Cardiac muscle cell (in vitro differentiated cells and primary cell): ENCODE measurements around the gene HTR1E. TPM values are rescaled to one million over a fixed set of nuclear protein-coding genes. Genes with fewer than 3 reads are reported as not detected.

Experiments used
- DNase-seq, 2 donors: peaks; one replicate each; pipeline versions ENCODE4 v3.0.0 to v3.0.0-alpha.2; 2010 to 2017; ENCODE audit warnings: low read depth in 1 of 2, low spot score in 1 of 2
- H3K27ac ChIP-seq: fragments of 200-600 bp; sonication (generic); 2 replicates; pipeline ENCODE4 v1.5.1; 2016
- H3K27me3 ChIP-seq: fragments of 200-600 bp; sonication (generic); 2 replicates; pipeline ENCODE4 v1.6.0; 2016; ENCODE audit warnings: control low read depth
- H3K36me3 ChIP-seq: fragments of 200-600 bp; sonication (generic); 2 replicates; pipeline ENCODE4 v1.5.1; 2016; ENCODE audit warnings: control low read depth
- H3K4me1 ChIP-seq: fragments of 200-600 bp; sonication (generic); 2 replicates; pipeline ENCODE4 v1.8.1; 2017; ENCODE audit warnings: low read depth, mild to moderate bottlenecking, mixed run types
- H3K4me3 ChIP-seq: fragments of 200-600 bp; sonication (generic); 2 replicates; pipeline ENCODE4 v1.5.1; 2016; ENCODE audit warnings: mild to moderate bottlenecking
- H3K9me3 ChIP-seq: fragments of 200-600 bp; sonication (generic); 2 replicates; pipeline ENCODE4 v1.5.1; 2017; ENCODE audit warnings: low read depth, mild to moderate bottlenecking, control low read depth
- polyA plus RNA-seq: library from polyadenylated mRNA; unstranded; fragments of >200 nt; fragmentation: Nextera tagmentation; extraction: Ambion mirVana; gene quantifications from 2 replicates; pipeline ENCODE4 v1.2.1, GENCODE V29; 2016
- total RNA-seq: library from RNA; depleted of rRNA; stranded (reverse); fragments of >200 nt; gene quantifications from 2 replicates; pipeline ENCODE4 v1.2.3, GENCODE V29; 2016
- TF ChIP-seq, protein P1 (sequence below): IDR thresholded peaks from 2 replicates; pipeline ENCODE4 v1.5.1; 2012; ENCODE audit warnings: low read depth, mild to moderate bottlenecking, low read length

Gene HTR1E
- total and polyA plus RNA-seq, 2 experiments from 2014 or later: 0.76 TPM; not detected in 1

- Histone ChIP-seq H3K36me3 (no peaks in the 10 kb centered on the region), H3K27me3 (no peaks in the 10 kb centered on the region), H3K9me3 (no peaks in the 10 kb centered on the region), H3K4me3 (no peak overlapping the region), H3K4me1 (no peaks in the 10 kb centered on the region), H3K27ac (no peak overlapping the region)
- no peak for DNase-seq
- TF ChIP-seq, protein P1, sequence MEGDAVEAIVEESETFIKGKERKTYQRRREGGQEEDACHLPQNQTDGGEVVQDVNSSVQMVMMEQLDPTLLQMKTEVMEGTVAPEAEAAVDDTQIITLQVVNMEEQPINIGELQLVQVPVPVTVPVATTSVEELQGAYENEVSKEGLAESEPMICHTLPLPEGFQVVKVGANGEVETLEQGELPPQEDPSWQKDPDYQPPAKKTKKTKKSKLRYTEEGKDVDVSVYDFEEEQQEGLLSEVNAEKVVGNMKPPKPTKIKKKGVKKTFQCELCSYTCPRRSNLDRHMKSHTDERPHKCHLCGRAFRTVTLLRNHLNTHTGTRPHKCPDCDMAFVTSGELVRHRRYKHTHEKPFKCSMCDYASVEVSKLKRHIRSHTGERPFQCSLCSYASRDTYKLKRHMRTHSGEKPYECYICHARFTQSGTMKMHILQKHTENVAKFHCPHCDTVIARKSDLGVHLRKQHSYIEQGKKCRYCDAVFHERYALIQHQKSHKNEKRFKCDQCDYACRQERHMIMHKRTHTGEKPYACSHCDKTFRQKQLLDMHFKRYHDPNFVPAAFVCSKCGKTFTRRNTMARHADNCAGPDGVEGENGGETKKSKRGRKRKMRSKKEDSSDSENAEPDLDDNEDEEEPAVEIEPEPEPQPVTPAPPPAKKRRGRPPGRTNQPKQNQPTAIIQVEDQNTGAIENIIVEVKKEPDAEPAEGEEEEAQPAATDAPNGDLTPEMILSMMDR: no peak
These were observed 89.7 kb downstream of the HTR1E start for GRCh38 chr6:87027021-87027420.

DNA sequence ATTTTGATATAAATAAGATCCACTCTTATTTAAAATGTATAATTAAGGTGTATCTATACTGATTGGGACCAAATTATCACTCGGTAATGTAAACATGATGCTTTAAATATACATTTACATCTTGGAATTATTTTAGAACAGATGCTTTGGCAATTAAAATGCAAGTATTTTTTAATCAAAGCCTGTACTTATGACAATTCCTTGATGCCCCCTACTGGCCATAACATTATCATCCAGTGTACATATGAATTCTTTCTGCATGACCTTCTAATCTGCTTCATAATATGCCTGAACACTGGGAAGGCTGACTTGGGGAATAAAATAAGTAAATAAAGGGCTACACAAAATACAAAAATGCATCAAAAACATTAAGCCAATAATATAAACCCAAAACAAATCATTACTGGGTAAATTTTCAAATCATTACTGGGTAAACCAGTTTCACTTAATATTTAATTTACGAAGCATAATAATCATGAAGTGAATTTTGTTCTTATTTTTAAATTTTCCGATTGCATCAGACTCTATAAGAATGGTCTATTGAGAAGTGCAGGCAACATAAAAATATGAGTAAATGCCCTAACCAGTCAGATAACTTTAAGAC lies 92.5 kb downstream of the HTR1E start:
- H3K4me3 ChIP-seq: no peak overlapping the region
- no peak overlapping the region for H3K27ac ChIP-seq
- DNase-seq: peak; percentile 61 to 70

DNA sequence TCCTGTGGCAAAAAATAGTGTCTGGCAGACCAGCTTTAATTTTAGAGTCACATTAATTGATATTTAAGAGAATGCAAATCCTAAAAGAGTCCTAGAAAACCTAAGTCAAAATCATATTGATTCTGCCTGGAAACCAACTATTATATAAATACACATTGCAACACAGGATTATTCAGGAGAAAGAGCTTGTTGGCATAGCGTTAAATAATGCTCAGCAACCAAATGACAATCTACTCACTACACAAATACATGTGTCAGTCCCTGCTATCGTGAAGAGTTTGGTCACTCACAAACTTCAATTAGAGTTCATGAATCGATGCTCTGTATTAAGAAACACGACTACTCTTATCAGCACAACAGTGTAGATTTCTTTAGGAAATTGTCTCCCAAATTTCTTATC lies 103.4 kb downstream of the HTR1E start:
- H3K36me3 ChIP-seq: no peaks in the 10 kb centered on the region
- TF ChIP-seq, protein P1: no peak
- no peaks in the 10 kb centered on the region for H3K9me3 ChIP-seq
- peaks cover 5% of the 10 kb centered on the region for H3K4me1 ChIP-seq
- H3K27me3 ChIP-seq: no peaks in the 10 kb centered on the region
- no peak overlapping the region for H3K4me3 ChIP-seq
- no peak overlapping the region for H3K27ac ChIP-seq
- no peak for DNase-seq

More for the DNA sequence above, 92.5 kb downstream of the HTR1E start:
- H3K9me3 ChIP-seq: no peaks in the 10 kb centered on the region
- TF ChIP-seq, protein P1: peak; percentile 59
- no peaks in the 10 kb centered on the region for H3K27me3 ChIP-seq
- H3K4me1 ChIP-seq: no peaks in the 10 kb centered on the region
- no peaks in the 10 kb centered on the region for H3K36me3 ChIP-seq

GRCh38 chr6:87045521-87046075 lies 108.3 kb downstream of the HTR1E start:
- H3K9me3 ChIP-seq: no peaks in the 10 kb centered on the region
- H3K36me3 ChIP-seq: no peaks in the 10 kb centered on the region
- H3K27ac ChIP-seq: no peak overlapping the region
- no peak overlapping the region for H3K4me3 ChIP-seq
- DNase-seq: no peak
- no peaks in the 10 kb centered on the region for H3K27me3 ChIP-seq
- no peaks in the 10 kb centered on the region for H3K4me1 ChIP-seq
- TF ChIP-seq, protein P1: no peak

DNA sequence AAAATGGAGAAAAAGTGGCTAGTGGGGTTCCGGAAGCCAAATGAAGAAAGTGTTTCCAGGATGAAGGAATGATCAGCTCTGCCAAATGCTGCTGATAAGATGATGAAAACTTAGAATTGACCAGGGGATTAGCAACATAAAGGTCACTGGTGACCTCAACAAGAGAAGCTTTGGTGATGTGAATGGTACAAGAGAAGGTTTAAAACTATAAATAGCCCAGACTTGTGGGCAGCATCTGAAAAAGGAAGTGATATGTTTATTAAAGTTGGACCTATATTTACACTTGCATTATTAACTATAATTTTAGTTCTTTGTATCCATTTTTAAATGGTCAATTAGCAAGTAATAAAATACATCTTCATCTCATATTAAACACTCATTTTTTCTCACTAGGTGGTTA lies 112.5 kb downstream of the HTR1E start:
- TF ChIP-seq, protein P1: no peak
- no peak for DNase-seq
- no peaks in the 10 kb centered on the region for H3K9me3 ChIP-seq
- H3K27me3 ChIP-seq: no peaks in the 10 kb centered on the region
- no peak overlapping the region for H3K4me3 ChIP-seq
- no peaks in the 10 kb centered on the region for H3K36me3 ChIP-seq
- H3K27ac ChIP-seq: no peak overlapping the region
- no peaks in the 10 kb centered on the region for H3K4me1 ChIP-seq
